Type B pancreatic cell (in vitro differentiated cells): ENCODE data around the gene ADGRV1. TPM values are rescaled to one million over a fixed set of nuclear protein-coding genes. Genes with fewer than 3 reads are reported as not detected.

ENCODE experiments used
- DNase-seq: peaks from one replicate; pipeline ENCODE4 v3.0.0; 2021; ENCODE audit warnings: mixed read lengths; ENCODE audit not compliant: unreplicated experiment; ENCODE audit errors: extremely low spot score
- H3K27ac Mint-ChIP-seq: 2 replicates; pipeline ENCODE4 v1.8.0; 2021; ENCODE audit warnings: mild to moderate bottlenecking, mixed read lengths
- H3K27me3 Mint-ChIP-seq: 2 replicates; pipeline ENCODE4 v1.8.0; 2021; ENCODE audit warnings: mixed read lengths
- H3K36me3 Mint-ChIP-seq: 2 replicates; pipeline ENCODE4 v1.8.0; 2021; ENCODE audit warnings: mixed read lengths
- H3K4me1 Mint-ChIP-seq: one replicate; pipeline ENCODE4 v1.8.0; 2021; ENCODE audit warnings: mixed read lengths; ENCODE audit not compliant: unreplicated experiment
- H3K4me3 Mint-ChIP-seq: 2 replicates; pipeline ENCODE4 v1.8.0; 2021; ENCODE audit warnings: mild to moderate bottlenecking, mixed read lengths
- H3K9me3 Mint-ChIP-seq: 2 replicates; pipeline ENCODE4 v1.8.0; 2021; ENCODE audit warnings: mixed read lengths
- total RNA-seq: library from RNA; stranded (reverse); gene quantifications from 2 replicates; pipeline ENCODE4 v1.2.1, GENCODE V29; 2021; ENCODE audit warnings: low replicate concordance
- TF ChIP-seq, protein P1 (sequence below): fragments of 200-600 bp; sonication (generic); conservative IDR thresholded peaks from 2 replicates; pipeline ENCODE4 v1.5.0; 2021; ENCODE audit warnings: antibody characterized with exemption, mild to moderate bottlenecking

ADGRV1 gene
- total RNA-seq, 1 donor from 2014 or later = 29.5 TPM

DNA sequence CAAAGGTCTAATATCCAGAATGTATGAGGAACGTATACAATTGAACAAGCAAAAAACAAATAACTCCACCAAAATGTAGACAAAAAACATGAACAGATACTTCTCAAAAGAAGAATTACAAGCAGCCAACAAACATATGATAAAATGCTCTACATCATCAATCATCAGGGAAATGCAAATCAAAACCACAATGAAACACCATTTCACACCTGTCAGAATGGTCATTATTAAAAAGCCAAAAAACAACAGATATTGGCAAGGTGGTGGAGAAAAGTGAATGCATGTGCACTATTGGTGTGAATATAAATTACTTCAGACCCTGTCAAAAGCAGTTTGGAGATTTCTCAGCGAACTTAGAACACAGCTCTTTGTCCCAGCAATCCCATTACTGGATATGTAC lies 510.8 kb downstream of the ADGRV1 start:
- DNase-seq = no peak
- no peaks in the 10 kb centered on the region for H3K27me3 Mint-ChIP-seq
- peaks cover 3% of the 10 kb centered on the region for H3K36me3 Mint-ChIP-seq
- no peak overlapping the region for H3K4me3 Mint-ChIP-seq
- TF ChIP-seq, protein P1, sequence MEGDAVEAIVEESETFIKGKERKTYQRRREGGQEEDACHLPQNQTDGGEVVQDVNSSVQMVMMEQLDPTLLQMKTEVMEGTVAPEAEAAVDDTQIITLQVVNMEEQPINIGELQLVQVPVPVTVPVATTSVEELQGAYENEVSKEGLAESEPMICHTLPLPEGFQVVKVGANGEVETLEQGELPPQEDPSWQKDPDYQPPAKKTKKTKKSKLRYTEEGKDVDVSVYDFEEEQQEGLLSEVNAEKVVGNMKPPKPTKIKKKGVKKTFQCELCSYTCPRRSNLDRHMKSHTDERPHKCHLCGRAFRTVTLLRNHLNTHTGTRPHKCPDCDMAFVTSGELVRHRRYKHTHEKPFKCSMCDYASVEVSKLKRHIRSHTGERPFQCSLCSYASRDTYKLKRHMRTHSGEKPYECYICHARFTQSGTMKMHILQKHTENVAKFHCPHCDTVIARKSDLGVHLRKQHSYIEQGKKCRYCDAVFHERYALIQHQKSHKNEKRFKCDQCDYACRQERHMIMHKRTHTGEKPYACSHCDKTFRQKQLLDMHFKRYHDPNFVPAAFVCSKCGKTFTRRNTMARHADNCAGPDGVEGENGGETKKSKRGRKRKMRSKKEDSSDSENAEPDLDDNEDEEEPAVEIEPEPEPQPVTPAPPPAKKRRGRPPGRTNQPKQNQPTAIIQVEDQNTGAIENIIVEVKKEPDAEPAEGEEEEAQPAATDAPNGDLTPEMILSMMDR = no peak
- no peaks in the 10 kb centered on the region for H3K9me3 Mint-ChIP-seq
- peaks cover 12% of the 10 kb centered on the region for H3K4me1 Mint-ChIP-seq
- H3K27ac Mint-ChIP-seq = no peak overlapping the region

DNA sequence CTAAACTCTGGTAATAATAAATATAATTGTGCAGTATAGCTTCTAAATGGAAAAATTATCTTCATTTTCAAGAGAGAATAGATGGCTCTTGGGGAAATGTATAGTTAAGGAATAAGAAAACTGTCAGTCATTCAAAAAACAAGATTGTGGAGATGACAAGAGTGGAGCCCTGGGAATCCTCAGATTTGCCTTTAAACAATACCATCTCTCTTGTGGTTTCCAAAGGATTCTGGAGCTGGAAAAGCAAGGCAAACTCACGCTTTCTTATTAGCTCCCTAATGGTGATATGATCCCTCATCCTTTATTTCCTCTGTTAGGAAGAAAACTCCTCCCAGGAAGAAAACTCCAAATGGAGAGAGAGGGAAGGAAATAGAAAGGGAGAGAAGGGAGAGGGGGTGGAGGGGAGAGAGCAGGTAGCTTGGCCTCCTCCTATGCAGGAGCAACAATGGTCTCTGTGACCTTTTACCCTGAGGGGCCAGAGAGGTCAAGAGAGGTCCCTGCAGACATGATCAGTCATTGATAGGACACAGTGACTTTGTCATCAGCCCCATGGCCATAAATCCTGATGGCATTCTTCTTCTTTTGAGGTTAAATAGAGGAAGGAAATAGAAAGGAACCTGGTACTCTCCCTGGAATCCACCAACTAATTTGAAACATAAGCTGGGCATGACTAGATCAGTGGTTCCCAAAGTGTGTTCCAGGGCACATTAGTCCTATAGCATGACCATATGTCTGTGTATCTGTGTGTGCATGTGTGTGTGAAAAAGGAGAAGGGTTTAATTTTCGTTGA lies 512.4 kb downstream of the ADGRV1 start:
- H3K9me3 Mint-ChIP-seq = no peaks in the 10 kb centered on the region
- H3K4me1 Mint-ChIP-seq = peaks cover 12% of the 10 kb centered on the region
- TF ChIP-seq, protein P1 = no peak
- no peak overlapping the region for H3K4me3 Mint-ChIP-seq
- H3K27ac Mint-ChIP-seq = no peak overlapping the region
- H3K36me3 Mint-ChIP-seq = peaks cover 4% of the 10 kb centered on the region
- no peak for DNase-seq
- H3K27me3 Mint-ChIP-seq = no peaks in the 10 kb centered on the region

DNA sequence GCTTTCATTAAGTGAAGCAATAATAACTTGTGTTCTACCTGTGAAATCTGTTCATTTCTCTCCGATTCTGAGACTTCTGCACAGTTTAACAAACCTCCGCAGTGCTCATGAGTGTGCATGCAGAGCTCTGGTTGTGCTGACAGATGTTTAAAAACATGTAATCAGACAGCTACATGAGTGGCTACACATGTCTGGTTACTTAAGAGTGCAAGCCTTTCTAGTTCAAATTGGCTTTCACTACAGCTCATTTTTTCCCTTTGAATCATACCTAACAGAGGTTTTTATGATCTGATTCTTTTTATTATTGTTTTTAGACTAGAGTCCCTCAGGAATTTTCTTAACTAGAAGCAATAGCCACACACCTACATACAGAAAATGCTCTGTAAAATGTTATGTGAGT lies 514.3 kb downstream of the ADGRV1 start:
- Mint-ChIP-seq H3K4me3 (no peak overlapping the region), H3K27ac (no peak overlapping the region), H3K4me1 (peaks cover 12% of the 10 kb centered on the region), H3K9me3 (no peaks in the 10 kb centered on the region), H3K27me3 (no peaks in the 10 kb centered on the region), H3K36me3 (peaks cover 4% of the 10 kb centered on the region)
- no peak for DNase-seq
- TF ChIP-seq, protein P1 = no peak

DNA sequence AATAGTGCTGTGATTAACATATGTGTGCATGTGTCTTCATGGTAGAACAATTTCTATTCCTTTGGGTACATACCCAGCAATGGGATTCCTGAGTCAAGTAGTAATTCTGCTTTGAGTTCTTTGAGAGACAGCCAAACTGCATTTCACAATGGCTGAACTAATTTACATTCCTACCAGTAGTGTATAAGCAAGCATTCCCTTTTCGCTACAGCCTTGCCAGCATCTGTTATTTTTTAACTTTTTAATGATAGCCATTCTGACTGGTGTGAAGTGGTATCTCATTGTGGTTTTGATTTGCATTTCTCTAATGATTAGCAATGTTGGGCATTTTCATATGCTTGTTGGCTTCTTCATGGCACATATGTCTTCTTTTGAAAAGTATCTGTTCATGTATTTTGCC lies 516.0 kb downstream of the ADGRV1 start:
- peaks cover 4% of the 10 kb centered on the region for H3K36me3 Mint-ChIP-seq
- DNase-seq = no peak
- H3K4me3 Mint-ChIP-seq = no peak overlapping the region
- peaks cover 18% of the 10 kb centered on the region for H3K4me1 Mint-ChIP-seq
- H3K27ac Mint-ChIP-seq = no peak overlapping the region
- TF ChIP-seq, protein P1 = no peak
- H3K9me3 Mint-ChIP-seq = no peaks in the 10 kb centered on the region
- H3K27me3 Mint-ChIP-seq = no peaks in the 10 kb centered on the region

DNA sequence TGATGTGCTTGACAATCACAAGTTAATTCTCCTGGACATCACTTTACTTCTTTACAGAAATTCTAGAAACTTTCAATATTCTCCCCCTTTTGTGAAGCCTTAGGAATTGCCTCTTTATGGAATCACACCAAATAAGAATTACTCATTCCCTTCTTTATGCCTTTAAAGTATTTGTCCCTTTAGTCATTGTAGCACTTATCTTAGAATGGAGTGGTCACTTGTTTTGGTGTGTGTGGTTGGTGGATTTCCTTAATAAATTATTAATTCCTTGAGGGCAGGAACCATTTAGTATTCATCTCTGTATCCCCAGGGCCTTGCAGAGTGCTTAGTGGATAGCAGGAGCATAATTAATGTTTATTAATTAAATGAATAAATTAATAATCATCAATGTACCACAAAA lies 517.5 kb downstream of the ADGRV1 start:
- H3K27me3 Mint-ChIP-seq = no peaks in the 10 kb centered on the region
- peaks cover 4% of the 10 kb centered on the region for H3K36me3 Mint-ChIP-seq
- no peak overlapping the region for H3K4me3 Mint-ChIP-seq
- TF ChIP-seq, protein P1 = no peak
- no peak for DNase-seq
- H3K4me1 Mint-ChIP-seq = peaks cover 18% of the 10 kb centered on the region
- no peaks in the 10 kb centered on the region for H3K9me3 Mint-ChIP-seq
- H3K27ac Mint-ChIP-seq = no peak overlapping the region
